GM18519 (cell line): Measurements from ENCODE around the gene PSMB11.

ENCODE experiments used
- ATAC-seq: cut with Tn5 transposase; IDR thresholded peaks from one replicate; pipeline ENCODE4 v1.9.1; 2021; ENCODE audit warnings: mild to moderate bottlenecking, moderate library complexity; ENCODE audit not compliant: unreplicated experiment, low FRiP score

PSMB11 gene

GRCh38 chr14:23040100-23040499 is 1.9 kb upstream of the PSMB11 start:
- ATAC-seq, result no peak

- no peak for ATAC-seq
Observed at GRCh38 chr14:23041729-23042128, 283 bp upstream of the PSMB11 start.

- ATAC-seq, result no peak
Observed at GRCh38 chr14:23043145-23043544, 1.1 kb downstream of the PSMB11 start.

GRCh38 chr14:23043754-23044153 is 1.7 kb downstream of the PSMB11 start:
- no peak for ATAC-seq

GRCh38 chr14:23044840-23045239 is 2.8 kb downstream of the PSMB11 start:
- no peak for ATAC-seq

- no peak for ATAC-seq
Observed at GRCh38 chr14:23045419-23046357, 3.7 kb downstream of the PSMB11 start.

- ATAC-seq, result no peak
Observed at GRCh38 chr14:23047034-23047634, 5.1 kb downstream of the PSMB11 start.

GRCh38 chr14:23047751-23048693 is 6.0 kb downstream of the PSMB11 start:
- ATAC-seq, result no peak

- ATAC-seq, result no peak
Observed at GRCh38 chr14:23049011-23049410, 7.0 kb downstream of the PSMB11 start.

- ATAC-seq, result no peak
Observed at GRCh38 chr14:23051141-23052057, 9.4 kb downstream of the PSMB11 start.

GRCh38 chr14:23052182-23052623 is 10.2 kb downstream of the PSMB11 start:
- ATAC-seq, result no peak

GRCh38 chr14:23052671-23053070 is 10.7 kb downstream of the PSMB11 start:
- ATAC-seq, result no peak

- no peak for ATAC-seq
Observed at GRCh38 chr14:23053426-23053825, 11.4 kb downstream of the PSMB11 start.

GRCh38 chr14:23054000-23054811 is 12.2 kb downstream of the PSMB11 start:
- ATAC-seq, result no peak

GRCh38 chr14:23055147-23055550 is 13.1 kb downstream of the PSMB11 start:
- no peak for ATAC-seq

- ATAC-seq, result no peak
Observed at GRCh38 chr14:23055621-23056144, 13.7 kb downstream of the PSMB11 start.

- peak; percentile 39 for ATAC-seq
Observed at GRCh38 chr14:23056145-23056955, 14.3 kb downstream of the PSMB11 start.
